ENCODE results near the gene TMCC2.

GRCh38 chr1:205226868-205227583 is 720 bp upstream of the TMCC2 start:
- TF ChIP-seq ZFP30 (CRISPR knock-in tag; IDR thresholded peaks at IDR 0.05) (no peak), ZFP3 (CRISPR knock-in tag; IDR thresholded peaks at IDR 0.05) (no peak), GLIS3 (CRISPR knock-in tag; IDR thresholded peaks at IDR 0.05) (no peak), CREB5 (CRISPR knock-in tag; IDR thresholded peaks at IDR 0.05; ENCODE audit: low read depth) (no peak), PATZ1 (CRISPR knock-in tag; IDR thresholded peaks at IDR 0.05; ENCODE audit: borderline replicate concordance) (no peak)
